GM18861 (cell line): ENCODE measurements around the gene RHEBL1.
A peak's percentile ranks its signal among the peaks of the same experiment; 100 is the strongest.
"Not testable (repeated sequence)": the region's sequence is repeated elsewhere in the genome, so short reads cannot be mapped to it uniquely, and the experiment has no call there.

ENCODE experiments used
- ATAC-seq: cut with Tn5 transposase; IDR thresholded peaks from one replicate; pipeline ENCODE4 v1.9.1; 2021; ENCODE audit not compliant: unreplicated experiment

The RHEBL1 gene

GRCh38 chr12:49089821-49090773 lies 20.3 kb upstream of the RHEBL1 start:
- no peak for ATAC-seq

DNA sequence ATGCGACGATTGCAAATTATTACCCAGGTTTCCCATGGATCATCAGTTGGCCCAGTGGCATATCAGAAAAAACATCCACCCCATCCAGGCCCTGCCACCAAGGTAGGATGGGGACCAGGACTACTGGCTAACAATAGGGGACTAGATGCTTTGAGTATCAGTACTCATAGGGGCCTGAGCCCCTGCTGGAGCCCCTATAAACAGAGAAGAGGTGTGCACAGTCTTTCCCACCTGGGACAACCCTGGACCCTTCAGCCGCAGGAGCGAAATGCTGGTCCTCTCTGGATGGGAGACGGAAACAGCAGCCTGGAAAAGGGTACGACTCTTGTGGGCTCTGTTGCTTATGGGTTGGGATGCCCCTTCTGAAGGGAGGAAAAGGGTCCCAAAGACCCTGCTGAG lies 19.2 kb upstream of the RHEBL1 start:
- no peak for ATAC-seq

DNA sequence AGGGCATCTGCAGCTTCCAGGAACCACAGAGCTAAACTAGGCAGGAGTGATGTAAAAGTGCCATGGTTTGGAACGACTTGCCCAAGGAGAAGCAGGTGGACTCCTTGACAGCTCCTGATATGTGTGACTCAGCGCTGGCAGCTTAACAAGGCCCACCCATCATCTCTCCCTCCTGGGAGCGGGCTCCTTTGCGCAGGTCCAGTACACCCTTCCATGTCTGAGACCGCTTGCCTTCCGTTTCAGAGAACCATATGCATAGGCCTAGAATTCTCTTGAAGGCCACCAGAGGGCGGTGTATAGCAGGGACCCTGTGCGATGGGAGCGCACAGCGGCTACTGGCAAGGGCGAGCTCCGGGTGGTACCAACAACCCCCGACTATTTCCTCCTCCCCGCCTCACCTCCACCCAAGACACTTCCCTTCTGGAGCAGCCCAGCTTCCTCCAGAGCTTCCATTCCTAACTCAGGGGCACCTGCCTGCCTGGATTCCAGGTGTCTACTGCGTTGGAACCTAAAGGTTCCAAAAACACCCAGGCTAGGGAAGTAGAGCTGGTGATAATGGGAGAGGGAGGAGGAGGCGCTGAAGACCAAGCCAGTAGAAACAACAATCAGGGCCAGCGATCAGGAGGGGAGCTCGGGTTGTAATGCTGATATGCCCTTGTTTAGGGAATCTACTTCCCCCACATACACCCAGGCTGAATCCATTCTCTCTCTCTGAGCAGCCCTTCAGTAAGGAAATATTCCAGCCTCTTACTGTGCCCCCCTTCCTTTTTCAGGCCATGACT lies 18.6 kb upstream of the RHEBL1 start:
- peak; percentile 93 for ATAC-seq

DNA sequence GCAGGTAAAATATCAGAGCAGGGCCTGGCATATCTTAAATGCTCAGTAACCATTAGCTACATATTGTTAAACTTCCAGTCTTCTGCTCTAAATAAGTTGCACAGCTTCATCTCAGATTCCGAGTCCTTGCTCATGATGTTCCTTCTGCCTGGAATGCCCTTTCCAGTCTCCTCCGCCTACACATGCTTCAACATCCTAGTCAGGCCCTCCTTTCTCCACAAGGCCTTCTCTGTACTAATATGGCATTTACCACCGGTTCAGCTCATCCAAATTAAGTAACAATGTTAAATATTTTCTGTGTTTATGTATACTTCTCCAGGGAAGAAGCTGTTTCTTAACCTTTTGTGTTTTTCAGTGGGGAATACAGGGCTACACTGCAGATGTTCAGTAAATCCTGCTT lies 16.3 kb upstream of the RHEBL1 start:
- no peak for ATAC-seq

DNA sequence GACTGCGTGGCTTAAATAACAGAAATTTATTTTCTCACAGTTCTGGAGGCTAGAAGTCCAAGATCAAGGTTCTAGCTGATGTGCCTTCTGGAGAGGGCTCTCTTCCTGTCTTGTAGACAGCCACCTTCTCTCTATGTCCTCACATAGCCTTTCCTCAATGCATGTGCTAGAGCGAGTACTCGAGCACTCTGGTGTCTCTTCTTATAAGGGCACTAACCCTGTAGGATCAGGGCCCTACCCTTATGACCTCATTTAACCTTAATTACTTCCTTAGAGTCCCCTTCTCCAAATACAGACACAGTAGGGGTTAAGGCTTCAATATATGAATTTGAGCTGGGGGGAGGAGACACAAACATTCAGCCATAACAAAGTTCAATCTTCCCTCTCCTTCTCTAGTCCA lies 14.7 kb upstream of the RHEBL1 start:
- ATAC-seq, result no peak

DNA sequence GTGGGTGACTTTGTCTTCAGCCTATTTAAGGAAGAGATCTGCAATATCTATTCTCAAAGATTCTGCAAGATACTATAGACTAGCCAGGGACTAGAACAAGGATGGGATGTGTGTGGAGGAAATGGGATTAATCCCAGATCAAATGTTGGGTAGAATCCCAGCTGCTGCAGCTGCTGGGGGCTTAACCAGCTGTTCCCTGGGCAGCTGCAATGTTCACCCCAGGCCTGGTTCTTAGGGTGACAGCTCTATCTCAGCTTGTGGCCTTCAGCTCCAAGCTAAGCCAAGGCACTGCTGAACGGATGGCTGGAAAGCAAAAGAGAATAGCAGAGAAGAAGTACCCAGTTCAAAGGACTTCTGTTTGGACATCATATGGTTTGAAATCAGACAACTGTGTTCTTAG lies 10.0 kb upstream of the RHEBL1 start:
- ATAC-seq, result no peak

DNA sequence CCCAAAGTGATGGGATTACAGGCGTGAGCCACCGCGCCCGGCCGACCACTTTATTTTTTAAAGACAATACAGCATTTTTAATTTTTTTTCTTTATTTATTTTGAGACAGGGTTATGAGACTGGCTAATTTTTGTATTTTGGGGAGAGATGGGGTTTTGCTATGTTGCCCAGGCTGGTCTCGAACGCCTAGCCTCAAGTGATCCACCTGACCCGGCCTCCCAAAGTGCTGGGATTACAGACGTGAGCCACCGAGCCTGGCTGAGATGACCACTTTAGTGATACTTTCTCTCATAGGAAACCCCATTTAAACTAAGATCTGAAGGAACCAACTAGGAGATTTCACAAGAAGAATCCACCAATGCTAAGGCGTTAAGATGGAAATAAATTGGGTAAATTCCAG lies 1.2 kb upstream of the RHEBL1 start:
- ATAC-seq, result no peak

GRCh38 chr12:49068879-49069506 lies 786 bp downstream of the RHEBL1 start:
- ATAC-seq, result no peak

GRCh38 chr12:49066120-49066519 lies 3.7 kb downstream of the RHEBL1 start:
- no peak for ATAC-seq

GRCh38 chr12:49064767-49065152 lies 5.0 kb downstream of the RHEBL1 start:
- ATAC-seq, result no peak

DNA sequence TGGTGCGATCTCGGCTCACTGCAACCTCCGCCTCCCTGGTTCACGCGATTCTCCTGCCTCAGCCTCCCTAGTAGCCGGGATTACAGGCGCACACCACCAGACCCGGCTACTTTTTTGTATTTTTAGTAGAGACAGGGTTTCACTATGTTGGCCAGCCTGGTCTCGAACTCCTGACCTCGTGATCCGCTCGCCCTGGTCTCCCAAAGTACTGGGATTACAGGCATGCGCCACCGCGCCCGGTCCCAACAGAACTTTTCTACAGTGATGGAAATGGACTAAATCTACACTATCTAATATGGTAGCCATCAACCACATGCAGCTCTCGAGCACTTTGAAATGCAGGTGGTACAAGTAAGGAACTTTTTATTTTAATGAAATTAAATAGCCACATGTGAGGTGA lies 7.9 kb downstream of the RHEBL1 start:
- not testable (repeated sequence) for ATAC-seq

GRCh38 chr12:49061157-49061650 lies 8.6 kb downstream of the RHEBL1 start:
- ATAC-seq, result no peak

DNA sequence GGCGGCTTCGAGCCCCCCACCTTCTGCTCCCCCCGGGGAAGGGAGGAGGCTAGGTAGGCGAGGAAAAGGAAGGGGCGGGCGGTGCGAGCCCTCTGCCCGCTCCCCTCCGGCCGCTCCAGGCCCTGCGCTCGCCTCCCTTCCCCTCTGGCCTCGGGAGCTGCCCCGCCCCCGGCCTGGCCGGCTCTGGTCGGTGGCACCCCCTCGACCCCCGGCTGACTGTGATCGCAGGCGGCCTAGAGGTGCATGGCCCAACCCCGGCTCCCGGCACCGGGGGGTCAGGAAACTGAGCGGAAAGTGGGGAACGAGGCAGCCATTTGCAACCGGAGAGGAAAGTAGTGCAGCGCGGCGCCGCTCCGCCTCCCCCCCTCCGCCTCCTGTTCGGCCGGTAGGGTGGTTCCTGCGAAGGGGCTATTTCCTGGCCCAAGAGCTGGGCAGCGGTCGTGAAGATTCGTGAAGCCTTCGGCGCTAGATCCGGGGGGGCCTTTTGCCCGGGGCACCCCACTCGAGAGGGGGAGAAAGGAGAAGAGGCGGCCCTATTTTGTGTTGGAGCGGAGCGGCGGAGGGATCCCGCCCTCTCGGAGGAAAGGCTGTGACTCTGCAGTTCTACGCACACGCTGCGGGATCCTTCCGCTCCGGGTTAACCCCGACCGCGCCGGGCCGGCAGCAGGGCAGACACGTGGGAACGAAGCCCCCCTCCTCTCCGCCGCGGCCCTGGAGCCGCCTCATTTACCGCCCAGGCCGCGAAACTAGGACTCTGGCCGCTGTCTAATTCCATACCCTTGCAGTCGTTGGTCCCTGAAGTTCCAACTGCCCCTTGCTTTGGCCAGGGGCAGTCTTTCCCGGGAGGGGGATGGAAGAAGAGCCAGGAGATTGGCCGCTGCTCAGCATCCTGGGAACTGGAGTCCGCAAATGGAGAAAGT lies 9.3 kb downstream of the RHEBL1 start, which contains the start of gene KMT2D:
TSS of gene KMT2D (minus strand) at position 558 of the 920 bp plus-strand sequence. CDS start 5,470 bp downstream, outside the sequence.
- no peak for ATAC-seq

DNA sequence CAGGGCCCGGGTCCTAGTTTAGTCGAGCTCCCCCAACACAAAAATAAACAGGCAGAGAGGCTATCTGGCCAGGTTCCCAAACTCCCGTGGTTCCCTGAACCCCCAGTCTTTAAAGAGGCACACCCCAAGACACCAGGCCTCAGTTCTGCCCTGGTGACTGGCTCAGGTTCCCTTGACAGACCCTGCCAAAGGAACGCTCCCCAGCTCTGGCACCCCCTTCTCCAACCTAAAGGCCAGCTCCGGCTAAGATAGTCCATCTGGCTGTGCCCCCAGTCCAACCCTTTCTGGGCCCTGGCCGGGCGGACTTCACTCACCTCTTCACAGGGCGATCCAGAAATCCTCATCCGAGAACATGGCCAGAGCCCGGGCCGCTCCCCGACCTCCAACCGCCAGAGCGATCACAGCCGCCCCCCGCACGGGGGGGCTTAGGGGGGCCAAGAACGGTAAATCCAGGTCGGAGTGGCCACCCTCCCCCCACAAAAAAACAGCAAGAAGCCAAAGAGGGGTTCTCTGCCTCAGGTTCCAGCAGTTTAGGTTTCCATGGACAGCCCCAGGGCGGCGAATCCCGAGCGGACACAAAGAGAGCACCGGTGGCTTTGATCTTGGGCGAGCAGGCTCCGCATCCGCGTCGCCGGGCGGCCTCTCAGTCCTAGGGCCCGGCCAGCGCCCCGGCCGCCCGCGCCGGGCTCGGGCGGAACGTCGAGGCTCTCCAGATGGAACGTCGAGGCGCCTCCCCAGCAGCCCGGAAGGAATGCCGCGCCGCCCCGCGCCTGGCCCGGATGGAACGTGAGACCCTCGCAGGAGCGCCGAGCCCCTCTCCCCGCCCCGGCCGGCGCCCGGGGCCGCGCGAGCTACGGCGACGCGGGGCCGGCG lies 10.2 kb downstream of the RHEBL1 start:
- no peak for ATAC-seq

DNA sequence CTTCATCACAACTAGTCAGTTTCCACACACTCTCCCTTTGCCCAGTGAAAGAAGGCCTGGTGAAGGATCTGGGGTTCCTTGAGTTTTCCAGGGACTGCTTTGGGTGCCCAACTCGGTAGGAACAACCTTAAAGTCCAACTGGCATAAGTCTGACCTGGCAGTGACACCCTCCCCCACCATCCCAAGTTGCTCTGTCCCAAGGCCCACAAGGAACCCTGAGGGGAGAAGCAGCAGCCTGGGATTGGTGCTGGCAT lies 10.8 kb downstream of the RHEBL1 start:
- no peak for ATAC-seq

DNA sequence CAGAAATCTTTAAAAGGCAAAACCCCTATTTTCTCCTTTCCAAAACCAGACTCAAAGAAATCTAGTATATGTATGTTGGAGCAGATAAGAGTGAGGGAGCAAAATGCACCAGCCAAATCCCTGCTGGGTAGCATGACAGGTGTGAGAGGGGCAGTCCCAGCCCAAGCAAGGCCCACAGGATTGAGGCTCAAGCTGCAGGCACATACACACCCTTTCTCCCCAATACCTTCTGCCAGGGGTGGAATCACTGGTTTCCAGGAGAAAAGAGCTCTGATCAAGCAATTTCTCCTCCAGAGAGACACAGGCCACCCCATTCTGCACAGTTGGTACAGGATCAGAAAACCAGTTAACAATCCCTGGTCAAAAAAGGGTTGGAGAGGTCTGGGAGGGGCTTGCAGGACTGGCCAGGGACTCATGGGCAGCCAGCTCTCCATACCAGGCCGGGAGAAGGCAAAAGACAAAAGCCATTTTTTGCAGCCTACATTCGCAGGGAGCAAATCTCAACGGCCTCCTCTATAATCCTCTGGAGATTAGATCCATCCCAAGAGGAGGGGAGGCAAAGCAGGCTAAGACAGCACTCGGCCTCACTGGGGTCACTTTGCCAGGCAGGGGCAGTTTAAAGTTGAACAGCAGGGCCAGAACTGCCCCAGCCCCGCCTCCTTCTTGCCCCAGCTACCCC lies 11.3 kb downstream of the RHEBL1 start:
- no peak for ATAC-seq

GRCh38 chr12:49057888-49058287 lies 11.9 kb downstream of the RHEBL1 start:
- no peak for ATAC-seq

GRCh38 chr12:49055978-49056754 lies 13.6 kb downstream of the RHEBL1 start:
- peak; percentile 78 for ATAC-seq
